CD4-positive, alpha-beta T cell treated with Interleukin-1 beta for 1 hour (primary cell): Measurements from ENCODE around the gene CD300LF.

ENCODE experiments used
- DNase-seq, 2 donors: peaks; one replicate each; pipeline ENCODE4 v3.0.0-alpha.2; 2020 to 2022

CD300LF gene

GRCh38 chr17:74729368-74729767 lies 16.6 kb upstream of the CD300LF start:
- DNase-seq, result no peak

DNA sequence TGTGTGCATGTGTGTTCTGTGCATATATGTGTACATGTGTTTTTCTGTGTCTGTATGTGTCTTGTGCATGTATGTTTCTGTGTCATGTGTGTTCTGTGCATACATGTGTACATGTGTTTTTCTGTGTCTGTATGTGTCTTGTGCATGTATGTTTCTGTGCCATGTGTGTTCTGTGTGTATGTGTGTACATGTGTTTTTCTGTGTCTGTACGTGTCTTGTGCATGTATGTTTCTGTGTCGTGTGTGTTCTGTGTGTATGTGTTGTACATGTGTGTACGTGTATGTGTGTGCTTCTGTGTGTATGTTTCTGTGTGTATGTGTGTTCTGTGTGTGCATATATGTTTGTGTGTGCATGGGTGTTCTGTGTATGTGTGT lies 16.0 kb upstream of the CD300LF start:
- DNase-seq, result no peak

GRCh38 chr17:74728033-74728701 lies 15.4 kb upstream of the CD300LF start:
- DNase-seq, result no peak

DNA sequence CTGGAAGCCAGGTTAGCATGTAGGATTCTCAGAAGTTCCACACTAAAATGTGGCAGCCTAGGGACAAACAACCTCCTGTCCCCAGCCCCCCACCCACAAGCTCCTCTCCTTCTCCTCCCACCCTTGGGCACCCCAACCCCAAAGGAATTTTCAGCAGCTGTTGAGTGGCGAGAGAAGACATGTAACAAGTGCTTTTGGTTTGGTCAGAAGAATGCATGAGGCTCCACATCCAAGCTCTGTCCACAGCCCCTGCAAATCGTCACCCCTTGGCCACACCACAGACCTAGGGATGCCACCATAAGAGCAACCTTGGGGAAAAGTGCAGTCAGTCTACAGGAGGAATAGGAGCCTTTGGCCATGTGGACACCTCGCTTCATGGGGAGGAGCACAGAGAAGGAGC lies 12.4 kb upstream of the CD300LF start:
- no peak for DNase-seq

DNA sequence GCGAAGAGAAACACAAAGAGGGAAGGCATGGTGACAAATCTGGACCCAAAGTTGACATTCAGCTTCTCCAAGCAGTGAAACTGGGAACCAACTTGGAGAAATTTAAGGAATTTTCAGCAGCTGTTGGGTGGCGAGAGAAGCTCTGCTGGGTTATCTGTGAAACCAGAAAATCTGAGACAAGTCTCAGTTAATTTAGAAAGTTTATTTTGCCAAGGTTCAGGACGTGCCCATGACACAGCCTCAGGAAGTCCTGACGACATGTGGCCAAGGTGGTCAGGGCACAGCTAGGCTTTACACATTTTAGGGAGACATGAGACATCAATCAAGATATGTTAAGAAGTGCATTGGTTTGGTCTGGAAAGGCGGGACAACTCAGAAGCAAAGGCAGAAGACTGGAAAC lies 11.2 kb upstream of the CD300LF start:
- DNase-seq, result no peak

GRCh38 chr17:74722782-74723181 lies 10.1 kb upstream of the CD300LF start:
- DNase-seq, result no peak

GRCh38 chr17:74720506-74720905 lies 7.8 kb upstream of the CD300LF start:
- DNase-seq, result no peak

- DNase-seq, result no peak
These were observed 2.4 kb upstream of the CD300LF start for GRCh38 chr17:74715144-74715543.

DNA sequence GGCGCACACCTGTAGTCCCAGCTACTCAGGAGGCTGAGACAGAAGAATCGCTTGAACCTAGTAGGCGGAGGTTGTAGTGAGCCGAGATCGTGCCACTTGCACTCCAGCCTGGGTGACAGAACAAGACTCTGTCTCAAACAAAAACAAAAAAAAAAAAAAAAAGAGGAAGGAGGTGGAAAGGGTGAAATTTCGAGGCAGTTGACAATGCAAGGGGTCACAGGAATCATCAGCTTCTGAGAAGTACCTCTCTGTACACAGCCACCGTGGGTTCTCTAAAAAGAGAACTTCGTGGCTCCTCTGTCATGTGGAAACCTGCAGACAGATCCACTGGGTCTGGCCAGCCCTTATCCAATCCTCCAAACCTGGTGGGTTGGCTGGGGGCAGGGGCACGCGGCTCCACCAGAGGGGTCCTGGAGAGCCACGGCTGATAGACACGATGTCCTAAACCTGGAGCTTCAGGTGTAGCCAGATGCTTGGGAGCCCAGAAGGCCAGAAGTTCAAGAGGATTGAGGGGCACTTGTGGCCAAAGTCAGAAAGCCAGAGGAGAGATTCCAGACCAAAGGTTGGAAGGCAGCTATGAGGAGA lies 540 bp upstream of the CD300LF start:
- DNase-seq, result no peak

GRCh38 chr17:74712301-74712700 lies 422 bp downstream of the CD300LF start:
- DNase-seq, result no peak

GRCh38 chr17:74711058-74711824 lies 1.5 kb downstream of the CD300LF start:
- no peak for DNase-seq

DNA sequence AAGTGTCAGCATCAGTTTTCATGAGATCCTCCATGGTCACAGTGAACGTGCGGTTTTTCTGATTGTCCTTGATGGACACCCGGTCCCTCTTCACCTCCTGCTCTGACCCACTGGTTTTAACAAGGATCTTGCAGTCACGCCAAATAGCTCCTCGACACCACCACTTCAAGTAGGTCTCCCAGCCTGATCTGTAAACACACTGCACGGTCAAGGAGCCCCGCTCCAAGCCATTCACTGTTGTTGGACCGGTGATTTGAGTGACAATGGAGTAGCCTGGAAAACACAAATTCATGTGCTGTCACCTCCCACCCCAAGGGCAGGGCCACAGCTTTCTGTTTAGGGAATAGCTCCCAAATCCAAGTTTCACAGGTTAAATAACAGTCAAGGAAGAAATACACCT lies 8.2 kb downstream of the CD300LF start:
- DNase-seq, result no peak

DNA sequence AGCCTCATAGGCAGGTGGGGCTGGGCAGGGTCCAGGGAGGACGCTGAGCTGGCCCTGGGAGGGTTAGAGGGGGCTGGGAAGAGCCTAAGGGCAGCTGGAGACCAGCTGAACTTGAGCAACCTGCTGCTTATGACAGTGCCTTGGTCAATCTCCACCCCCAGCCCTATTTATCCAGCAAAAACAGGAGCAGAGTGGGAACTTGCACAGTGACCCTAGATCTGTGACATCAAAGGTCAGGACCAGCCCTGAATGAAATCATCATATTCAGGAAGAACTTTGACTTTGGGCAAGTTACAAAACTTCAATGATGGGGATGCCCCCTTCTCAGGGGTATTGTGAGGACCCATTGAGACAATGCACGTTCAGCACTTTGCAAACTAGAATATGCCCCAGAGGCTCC lies 9.4 kb downstream of the CD300LF start:
- DNase-seq, result no peak

DNA sequence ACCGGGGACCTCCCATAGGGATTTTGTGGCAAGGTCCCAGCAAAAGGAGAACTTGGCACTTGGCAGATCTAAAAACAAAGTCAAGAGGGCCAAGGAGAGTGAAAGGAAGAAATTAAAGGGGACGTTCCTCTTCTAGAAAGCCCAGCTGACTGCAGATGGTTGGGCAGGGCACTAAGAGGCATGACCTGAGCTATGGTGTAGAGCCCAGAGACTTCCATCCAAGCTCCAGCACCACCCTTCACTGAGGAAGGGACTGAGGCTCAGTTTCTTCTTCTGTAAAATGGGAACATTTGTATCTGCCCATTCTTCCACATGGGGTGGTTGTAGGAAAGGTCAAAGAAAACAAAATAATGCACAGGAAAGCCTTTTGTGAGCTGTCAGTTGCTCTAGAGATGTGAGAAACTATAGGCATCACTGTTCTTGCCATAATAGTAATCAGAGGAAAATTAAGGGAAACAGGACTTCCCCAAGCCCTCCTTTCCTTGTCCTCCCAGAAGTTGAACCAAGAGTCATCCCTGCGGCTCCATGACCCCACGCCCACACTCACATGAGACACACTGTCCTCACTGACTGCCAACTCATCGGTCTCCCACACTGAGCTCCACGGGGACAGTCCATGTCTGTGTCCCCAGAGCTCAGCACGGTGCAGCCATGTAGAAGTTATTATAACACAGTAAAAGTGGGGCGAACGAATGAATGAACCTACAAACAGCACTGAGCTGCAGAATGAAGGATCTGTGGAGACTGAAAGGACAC lies 10.4 kb downstream of the CD300LF start:
- no peak for DNase-seq

DNA sequence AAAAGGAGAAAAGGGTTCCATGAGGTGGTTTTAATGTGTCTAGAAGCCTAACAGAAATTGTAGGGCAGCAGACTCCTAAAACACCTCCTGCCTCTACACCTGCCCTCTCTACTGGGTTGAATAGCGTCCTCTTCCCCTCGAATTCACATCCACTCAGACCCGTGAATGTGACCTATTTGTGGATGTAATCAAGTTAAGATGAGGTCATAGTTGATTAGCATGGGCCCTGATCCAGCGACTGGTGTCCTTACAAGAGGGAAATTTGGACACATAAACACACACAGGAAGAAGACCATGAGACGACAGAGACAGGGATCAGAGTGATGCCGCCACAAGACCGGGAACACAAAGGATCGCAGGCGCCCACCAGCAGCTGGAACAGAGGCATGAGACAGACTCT lies 13.5 kb downstream of the CD300LF start:
- DNase-seq, result no peak

GRCh38 chr17:74698069-74698468 lies 14.7 kb downstream of the CD300LF start:
- no peak for DNase-seq

DNA sequence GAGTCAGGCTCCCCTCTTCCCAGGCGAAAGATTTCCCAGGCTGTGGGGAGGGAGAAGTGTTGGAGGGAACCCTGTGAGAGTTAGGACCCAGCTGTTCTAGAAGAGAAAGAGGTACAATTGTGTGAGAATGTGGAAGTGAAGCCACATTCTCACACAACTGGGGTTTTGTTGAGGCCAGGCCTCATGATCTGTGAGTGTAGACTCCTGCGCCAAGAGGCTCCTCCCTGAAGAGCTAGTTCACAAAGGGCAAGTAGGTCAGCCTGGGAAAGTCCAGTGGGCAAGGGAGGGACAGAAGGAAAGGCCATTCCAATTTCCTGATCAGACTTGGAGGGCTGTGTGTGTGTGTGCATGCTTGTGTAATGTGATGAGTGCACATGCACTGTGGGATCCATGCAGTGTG lies 15.2 kb downstream of the CD300LF start:
- no peak for DNase-seq

DNA sequence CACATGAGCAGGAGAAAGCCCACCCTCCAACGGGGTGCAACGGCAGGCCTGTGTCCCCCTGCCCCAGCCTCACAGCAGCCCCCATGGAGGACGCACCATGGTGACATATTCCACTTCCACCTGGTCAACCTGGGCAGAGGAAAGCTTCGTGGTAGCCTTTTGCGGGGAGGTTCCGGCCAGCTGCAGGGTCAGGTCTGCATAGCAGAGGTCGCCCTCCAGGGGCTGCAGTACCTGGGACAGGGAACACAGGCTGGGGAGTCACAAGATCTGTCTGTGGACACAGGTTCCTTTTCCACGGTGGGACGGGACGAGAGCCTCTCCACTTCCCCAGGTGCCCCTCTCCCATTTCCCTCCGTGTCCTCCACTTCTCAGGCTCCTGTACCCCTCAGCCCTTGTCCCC lies 17.1 kb downstream of the CD300LF start:
- no peak for DNase-seq

- DNase-seq, result no peak
These were observed 18.6 kb downstream of the CD300LF start for GRCh38 chr17:74694081-74694480.

- no peak for DNase-seq
These were observed 21.6 kb downstream of the CD300LF start for GRCh38 chr17:74691151-74691550.

DNA sequence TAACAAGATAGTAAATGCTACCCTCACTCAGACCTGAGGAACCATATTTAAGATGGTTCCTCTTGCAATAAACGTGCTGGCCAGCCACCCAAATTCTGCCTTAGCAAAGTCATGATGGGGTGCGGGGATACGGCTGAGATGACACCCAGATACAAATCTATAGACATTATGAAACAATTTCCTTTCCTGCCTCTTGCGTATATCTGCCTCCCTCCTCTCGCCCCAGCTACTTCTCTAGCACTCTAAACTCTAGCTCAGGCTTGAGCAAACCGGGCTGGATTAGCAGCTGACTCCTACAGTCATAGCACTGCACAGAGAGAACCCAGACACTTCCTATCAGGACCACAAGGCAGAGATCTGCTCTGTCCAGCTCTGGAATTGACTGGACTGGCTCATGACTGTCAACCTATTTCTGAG lies 22.3 kb downstream of the CD300LF start:
- peak in 1 of 2 donors; percentile 55 for DNase-seq

- no peak for DNase-seq
These were observed 24.8 kb downstream of the CD300LF start for GRCh38 chr17:74687886-74688285.

- peak in 1 of 2 donors; percentile 30 for DNase-seq
These were observed 26.0 kb downstream of the CD300LF start for GRCh38 chr17:74686761-74687160.
